H9 (cell line): ENCODE results near the gene BIN1. TPM values are rescaled to one million over a fixed set of nuclear protein-coding genes. Genes with fewer than 3 reads are reported as not detected.

Experiments used
- DNase-seq: peaks from one replicate; pipeline ENCODE4 v3.0.0-alpha.2; 2017
- H2AFZ ChIP-seq: one replicate; pipeline ENCODE4 v1.6.1; 2013; ENCODE audit warnings: mild to moderate bottlenecking, low read length, control low read depth, moderate library complexity
- H2AK5ac ChIP-seq: 2 replicates; pipeline ENCODE4 v1.6.1; 2013; ENCODE audit warnings: low read length, control low read depth, mixed read lengths; ENCODE audit not compliant: insufficient read length
- H2BK120ac ChIP-seq: one replicate; pipeline ENCODE4 v1.6.1; 2013; ENCODE audit warnings: low read depth, mild to moderate bottlenecking, low read length, control low read depth, inconsistent platforms; ENCODE audit not compliant: poor library complexity, severe bottlenecking
- H2BK12ac ChIP-seq: 2 replicates; pipeline ENCODE4 v1.6.1; 2013; ENCODE audit warnings: low read length, control low read depth, mixed read lengths, low read depth; ENCODE audit not compliant: insufficient read length
- H2BK15ac ChIP-seq: 2 replicates; pipeline ENCODE4 v1.6.1; 2013; ENCODE audit warnings: low read depth, low read length, control low read depth
- H2BK20ac ChIP-seq: one replicate; pipeline ENCODE4 v1.6.1; 2013; ENCODE audit warnings: low read depth, mild to moderate bottlenecking, low read length, control low read depth, inconsistent platforms; ENCODE audit not compliant: poor library complexity, severe bottlenecking
- H2BK5ac ChIP-seq: 2 replicates; pipeline ENCODE4 v1.6.1; 2013; ENCODE audit warnings: low read length, control low read depth, mixed read lengths; ENCODE audit not compliant: insufficient read length
- H3K14ac ChIP-seq: 2 replicates; pipeline ENCODE4 v1.6.1; 2013; ENCODE audit warnings: low read length, control low read depth; ENCODE audit not compliant: insufficient read depth
- H3K18ac ChIP-seq: 2 replicates; pipeline ENCODE4 v1.6.1; 2013; ENCODE audit warnings: low read depth, mild to moderate bottlenecking, mixed read lengths, low read length, control low read depth; ENCODE audit not compliant: insufficient read length
- H3K23ac ChIP-seq: 2 replicates; pipeline ENCODE4 v1.6.1; 2013; ENCODE audit warnings: low read length, control low read depth, mixed read lengths, low read depth; ENCODE audit not compliant: insufficient read length
- H3K23me2 ChIP-seq: 2 replicates; pipeline ENCODE4 v1.6.1; 2013; ENCODE audit warnings: low read depth, mild to moderate bottlenecking, mixed read lengths, low read length, control low read depth; ENCODE audit not compliant: insufficient read length, poor library complexity, severe bottlenecking
- H3K27ac ChIP-seq: 2 replicates; pipeline ENCODE4 v1.5.1; 2013; ENCODE audit warnings: low read length, control low read depth, mixed read lengths, low read depth; ENCODE audit not compliant: insufficient read length
- H3K27me3 ChIP-seq: 2 replicates; pipeline ENCODE4 v1.6.1; 2013; ENCODE audit warnings: low read length, control low read depth, inconsistent platforms; ENCODE audit not compliant: insufficient read depth
- H3K4ac ChIP-seq: 2 replicates; pipeline ENCODE4 v1.6.1; 2013; ENCODE audit warnings: low read depth, mild to moderate bottlenecking, control low read depth, inconsistent platforms, low read length, moderate library complexity
- H3K4me1 ChIP-seq: 2 replicates; pipeline ENCODE4 v1.6.1; 2013; ENCODE audit warnings: low read length, control low read depth, inconsistent platforms; ENCODE audit not compliant: insufficient read depth
- H3K4me2 ChIP-seq: 2 replicates; pipeline ENCODE4 v1.6.1; 2013; ENCODE audit warnings: low read length, control low read depth, mixed read lengths; ENCODE audit not compliant: insufficient read length, insufficient read depth
- H3K56ac ChIP-seq: 2 replicates; pipeline ENCODE4 v1.6.1; 2013; ENCODE audit warnings: low read depth, mild to moderate bottlenecking, mixed read lengths, low read length, control low read depth; ENCODE audit not compliant: insufficient read length
- H3K79me1 ChIP-seq: 2 replicates; pipeline ENCODE4 v1.6.1; 2013; ENCODE audit warnings: low read depth, mild to moderate bottlenecking, moderate library complexity, low read length, control low read depth, inconsistent platforms; ENCODE audit not compliant: insufficient read depth, poor library complexity, severe bottlenecking
- H3K79me2 ChIP-seq: 2 replicates; pipeline ENCODE4 v1.6.1; 2013; ENCODE audit warnings: low read length, control low read depth, inconsistent platforms; ENCODE audit not compliant: insufficient read depth
- H3K9ac ChIP-seq: 2 replicates; pipeline ENCODE4 v1.6.1; 2013; ENCODE audit warnings: low read length, control low read depth, mixed read lengths; ENCODE audit not compliant: insufficient read length; ENCODE audit errors: extremely low read depth
- H3K9me3 ChIP-seq: one replicate; pipeline ENCODE4 v1.6.1; 2013; ENCODE audit warnings: low read depth, low read length, inconsistent platforms; ENCODE audit not compliant: control insufficient read depth
- H3T11ph ChIP-seq: one replicate; pipeline ENCODE4 v1.6.1; 2013; ENCODE audit warnings: mild to moderate bottlenecking, low read length, control low read depth, inconsistent platforms
- H4K20me1 ChIP-seq: one replicate; pipeline ENCODE4 v1.6.1; 2013; ENCODE audit not compliant: control insufficient read depth, insufficient read length, insufficient read depth
- H4K5ac ChIP-seq: 2 replicates; pipeline ENCODE4 v1.6.1; 2013; ENCODE audit warnings: low read depth, mild to moderate bottlenecking, mixed read lengths, low read length, control low read depth; ENCODE audit not compliant: insufficient read length
- H4K8ac ChIP-seq: replicated peaks from 2 replicates; pipeline ENCODE4 v1.6.1; 2013; ENCODE audit warnings: low read length, control low read depth, mixed read lengths, low read depth; ENCODE audit not compliant: insufficient read length
- H4K91ac ChIP-seq: 2 replicates; pipeline ENCODE4 v1.6.1; 2013; ENCODE audit warnings: low read depth, mild to moderate bottlenecking, moderate library complexity, mixed read lengths, low read length, control low read depth; ENCODE audit not compliant: insufficient read length
- H3K27ac Mint-ChIP-seq, 3 experiments: 2 replicates in 2 of 3; 3 replicates in 1 of 3; pipeline ENCODE4 v1.8.0; 2020 to 2021; ENCODE audit warnings: mixed read lengths in 3 of 3, mild to moderate bottlenecking in 1 of 3, moderate library complexity in 1 of 3
- H3K27me3 Mint-ChIP-seq: 2 replicates; pipeline ENCODE4 v1.8.0; 2021; ENCODE audit warnings: low read depth, mild to moderate bottlenecking, moderate library complexity, mixed read lengths
- H3K36me3 Mint-ChIP-seq, 3 experiments: 2 replicates in 2 of 3; 3 replicates in 1 of 3; pipeline ENCODE4 v1.8.0; 2020 to 2021; ENCODE audit warnings: low read depth in 3 of 3, mixed read lengths in 3 of 3; ENCODE audit not compliant: insufficient read depth in 1 of 3
- H3K4me1 Mint-ChIP-seq, 2 experiments: 2 replicates each; pipeline ENCODE4 v1.8.0; 2020; ENCODE audit warnings: mixed read lengths in 2 of 2
- H3K4me3 Mint-ChIP-seq, 2 experiments: 2 replicates in 1 of 2; 3 replicates in 1 of 2; pipeline ENCODE4 v1.8.0; 2020 to 2021; ENCODE audit warnings: mild to moderate bottlenecking in 2 of 2, mixed read lengths in 2 of 2, moderate library complexity in 1 of 2
- H3K9me3 Mint-ChIP-seq, 2 experiments: 2 replicates in 1 of 2; 3 replicates in 1 of 2; pipeline ENCODE4 v1.8.0; 2020; ENCODE audit warnings: mild to moderate bottlenecking in 2 of 2, mixed read lengths in 2 of 2, moderate library complexity in 1 of 2
- WGBS: extraction: QIAGEN DNeasy Blood & Tissue Kit; methylation state at CpG from one replicate; pipeline ENCODE4 v1.1.7; 2013; ENCODE audit warnings: missing lambda C conversion rate, low lambda C conversion rate, mixed read lengths; ENCODE audit not compliant: insufficient read length; ENCODE audit errors: extremely low coverage; 5-methylcytosine and 5-hydroxymethylcytosine counted together
- total RNA-seq: library from RNA; stranded (reverse); gene quantifications from 2 replicates; pipeline ENCODE4 v1.2.1, GENCODE V29; 2021
- TF ChIP-seq, protein P1 (sequence below): fragments of 200-600 bp; sonication (generic); conservative IDR thresholded peaks from 3 replicates; pipeline ENCODE4 v1.8.0; 2021; ENCODE audit warnings: antibody characterized with exemption, mild to moderate bottlenecking

The BIN1 gene
- total RNA-seq, 1 experiment from 2014 or later, result 32.0 TPM

DNA sequence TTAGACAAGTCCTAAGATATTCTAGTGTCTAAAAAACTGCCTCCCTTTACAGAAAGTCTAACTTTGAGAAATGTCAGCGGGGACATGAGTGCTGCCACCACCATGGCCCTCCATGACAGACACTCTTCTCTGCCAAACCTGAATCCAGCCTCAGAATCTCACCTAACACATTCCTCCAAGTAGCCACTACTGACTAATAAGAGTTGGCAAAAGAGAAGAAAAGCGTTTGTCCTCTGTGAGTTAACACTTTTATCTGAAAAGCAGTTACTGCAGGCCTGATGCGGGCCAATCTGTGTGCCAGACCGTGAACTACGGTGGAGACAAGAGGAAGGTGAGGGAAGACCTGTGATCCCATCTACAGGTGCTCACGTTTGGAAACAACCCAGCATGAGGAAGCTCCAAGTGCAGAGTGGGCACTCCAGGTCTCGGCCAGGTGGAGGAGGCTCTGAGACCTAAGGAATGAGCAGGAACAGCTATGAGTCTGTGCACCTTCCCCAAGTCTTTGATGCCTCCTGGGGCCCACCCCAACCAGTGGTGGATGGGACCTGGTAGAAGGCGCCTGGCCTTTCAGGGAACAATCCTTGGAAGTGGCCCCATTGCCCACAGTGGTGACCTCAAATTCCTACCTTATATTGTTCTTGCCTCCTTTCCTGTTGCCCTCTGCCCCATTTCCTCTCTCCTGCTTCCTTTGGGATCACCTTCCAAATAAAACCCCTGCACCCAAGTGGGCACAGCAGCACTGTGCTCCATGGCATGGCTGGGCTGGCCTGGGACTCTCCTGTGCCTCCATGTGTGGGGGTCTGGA lies 91.6 kb downstream of the BIN1 start:
- H2AFZ ChIP-seq, result no peak overlapping the region

More for the DNA sequence above, 91.6 kb downstream of the BIN1 start:
- Histone ChIP-seq H3K4me2 (no peak overlapping the region), H3K18ac (no peak overlapping the region), H3K9me3 (no peaks in the 10 kb centered on the region), H3K4ac (no peak overlapping the region), H4K91ac (no peak overlapping the region), H3K79me1 (no peaks in the 10 kb centered on the region), H3K27ac (no peak overlapping the region), H3K23me2 (no peaks in the 10 kb centered on the region), H3K27me3 (no peaks in the 10 kb centered on the region), H3K79me2 (no peaks in the 10 kb centered on the region), H2BK5ac (no peak overlapping the region), H3K56ac (no peak overlapping the region), H3K23ac (no peak overlapping the region), H2BK120ac (no peak overlapping the region), H4K5ac (no peak overlapping the region), H3T11ph (no peak overlapping the region), H2BK15ac (no peak overlapping the region), H4K20me1 (no peaks in the 10 kb centered on the region), H3K14ac (no peak overlapping the region), H2BK12ac (no peak overlapping the region), H4K8ac (no peak overlapping the region), H2BK20ac (no peak overlapping the region), H3K9ac (no peak overlapping the region), H3K4me1 (no peaks in the 10 kb centered on the region), H2AK5ac (no peak overlapping the region)
- no CpG with 5 or more reads among the region's 8 CpGs for WGBS
- TF ChIP-seq, protein P1, sequence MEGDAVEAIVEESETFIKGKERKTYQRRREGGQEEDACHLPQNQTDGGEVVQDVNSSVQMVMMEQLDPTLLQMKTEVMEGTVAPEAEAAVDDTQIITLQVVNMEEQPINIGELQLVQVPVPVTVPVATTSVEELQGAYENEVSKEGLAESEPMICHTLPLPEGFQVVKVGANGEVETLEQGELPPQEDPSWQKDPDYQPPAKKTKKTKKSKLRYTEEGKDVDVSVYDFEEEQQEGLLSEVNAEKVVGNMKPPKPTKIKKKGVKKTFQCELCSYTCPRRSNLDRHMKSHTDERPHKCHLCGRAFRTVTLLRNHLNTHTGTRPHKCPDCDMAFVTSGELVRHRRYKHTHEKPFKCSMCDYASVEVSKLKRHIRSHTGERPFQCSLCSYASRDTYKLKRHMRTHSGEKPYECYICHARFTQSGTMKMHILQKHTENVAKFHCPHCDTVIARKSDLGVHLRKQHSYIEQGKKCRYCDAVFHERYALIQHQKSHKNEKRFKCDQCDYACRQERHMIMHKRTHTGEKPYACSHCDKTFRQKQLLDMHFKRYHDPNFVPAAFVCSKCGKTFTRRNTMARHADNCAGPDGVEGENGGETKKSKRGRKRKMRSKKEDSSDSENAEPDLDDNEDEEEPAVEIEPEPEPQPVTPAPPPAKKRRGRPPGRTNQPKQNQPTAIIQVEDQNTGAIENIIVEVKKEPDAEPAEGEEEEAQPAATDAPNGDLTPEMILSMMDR, result no peak
- H3K4me1 Mint-ChIP-seq, result peaks cover 12 to 16% of the 10 kb centered on the region in 2 experiments
- no peaks in the 10 kb centered on the region for H3K36me3 Mint-ChIP-seq
- no peak overlapping the region for H3K4me3 Mint-ChIP-seq
- H3K27me3 Mint-ChIP-seq, result peaks cover 15% of the 10 kb centered on the region
- H3K27ac Mint-ChIP-seq, result no peak overlapping the region; a peak in 1 of 7 replicates
- H3K9me3 Mint-ChIP-seq, result no peaks in the 10 kb centered on the region
- DNase-seq, result no peak
